PFSK-1 (cell line): ENCODE measurements around the gene ADAMTS2.

Experiments
- POLR2AphosphoS5 ChIP-seq: IDR thresholded peaks from 2 replicates; pipeline ENCODE4 v1.6.1; 2012; ENCODE audit warnings: low read depth, mild to moderate bottlenecking, control low read depth, low read length, moderate library complexity
- SIN3A ChIP-seq: IDR thresholded peaks from 2 replicates; pipeline ENCODE4 v1.6.1; 2012; ENCODE audit warnings: mild to moderate bottlenecking, low read length, moderate library complexity, borderline replicate concordance; ENCODE audit not compliant: insufficient read depth
- TF ChIP-seq, protein P1 (sequence below), 2 experiments: IDR thresholded peaks; 2 replicates each; pipeline versions ENCODE4 v1.6.1 to v1.8.0; 2011 to 2012; ENCODE audit warnings: low read depth in 2 of 2, low read length in 2 of 2, control low read depth in 1 of 2, inconsistent platforms in 1 of 2, mild to moderate bottlenecking in 1 of 2, moderate library complexity in 1 of 2; ENCODE audit not compliant: insufficient read depth in 1 of 2

DNA sequence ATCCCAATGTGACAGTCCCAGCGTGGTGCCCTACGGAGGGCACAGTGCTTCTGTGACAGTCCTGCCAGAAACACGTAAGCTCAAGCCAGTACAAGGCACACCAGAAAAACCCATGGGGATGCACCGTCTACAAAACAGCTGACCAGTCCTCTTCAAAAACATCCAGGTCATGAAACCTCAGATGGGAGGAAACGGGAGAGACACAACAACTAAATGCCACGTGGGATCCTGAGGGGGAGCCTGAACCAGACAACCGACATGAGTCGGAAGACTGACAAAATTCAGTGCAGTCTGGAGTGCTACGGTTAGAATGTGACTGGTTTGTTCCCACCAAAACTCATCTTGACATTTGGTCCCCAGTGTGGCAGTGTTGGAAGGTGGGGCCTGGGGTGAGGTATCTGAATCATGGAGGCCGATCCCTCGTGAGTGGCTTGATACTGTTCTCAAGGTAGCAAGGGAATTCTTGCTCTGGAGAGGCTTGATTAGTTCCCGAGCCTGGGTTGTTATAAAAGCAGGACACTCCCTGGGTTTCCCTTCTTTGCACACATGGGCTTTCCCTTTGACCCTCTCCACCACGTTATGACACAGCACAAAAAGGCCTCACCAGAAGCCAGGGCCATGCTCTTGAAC is 55.4 kb downstream of the ADAMTS2 start:
- TF ChIP-seq SIN3A (no peak), POLR2AphosphoS5 (no peak)
- TF ChIP-seq, protein P1, sequence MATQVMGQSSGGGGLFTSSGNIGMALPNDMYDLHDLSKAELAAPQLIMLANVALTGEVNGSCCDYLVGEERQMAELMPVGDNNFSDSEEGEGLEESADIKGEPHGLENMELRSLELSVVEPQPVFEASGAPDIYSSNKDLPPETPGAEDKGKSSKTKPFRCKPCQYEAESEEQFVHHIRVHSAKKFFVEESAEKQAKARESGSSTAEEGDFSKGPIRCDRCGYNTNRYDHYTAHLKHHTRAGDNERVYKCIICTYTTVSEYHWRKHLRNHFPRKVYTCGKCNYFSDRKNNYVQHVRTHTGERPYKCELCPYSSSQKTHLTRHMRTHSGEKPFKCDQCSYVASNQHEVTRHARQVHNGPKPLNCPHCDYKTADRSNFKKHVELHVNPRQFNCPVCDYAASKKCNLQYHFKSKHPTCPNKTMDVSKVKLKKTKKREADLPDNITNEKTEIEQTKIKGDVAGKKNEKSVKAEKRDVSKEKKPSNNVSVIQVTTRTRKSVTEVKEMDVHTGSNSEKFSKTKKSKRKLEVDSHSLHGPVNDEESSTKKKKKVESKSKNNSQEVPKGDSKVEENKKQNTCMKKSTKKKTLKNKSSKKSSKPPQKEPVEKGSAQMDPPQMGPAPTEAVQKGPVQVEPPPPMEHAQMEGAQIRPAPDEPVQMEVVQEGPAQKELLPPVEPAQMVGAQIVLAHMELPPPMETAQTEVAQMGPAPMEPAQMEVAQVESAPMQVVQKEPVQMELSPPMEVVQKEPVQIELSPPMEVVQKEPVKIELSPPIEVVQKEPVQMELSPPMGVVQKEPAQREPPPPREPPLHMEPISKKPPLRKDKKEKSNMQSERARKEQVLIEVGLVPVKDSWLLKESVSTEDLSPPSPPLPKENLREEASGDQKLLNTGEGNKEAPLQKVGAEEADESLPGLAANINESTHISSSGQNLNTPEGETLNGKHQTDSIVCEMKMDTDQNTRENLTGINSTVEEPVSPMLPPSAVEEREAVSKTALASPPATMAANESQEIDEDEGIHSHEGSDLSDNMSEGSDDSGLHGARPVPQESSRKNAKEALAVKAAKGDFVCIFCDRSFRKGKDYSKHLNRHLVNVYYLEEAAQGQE (IDR thresholded peaks at IDR 0.05; ENCODE audit: insufficient read depth in 1 of 2, low read depth in 2 of 2, low read length in 2 of 2), result no peak
